NB4 (cell line): Measurements from ENCODE around the gene PRSS2.

ENCODE experiments used
- DNase-seq: peaks from one replicate; pipeline ENCODE4 v3.0.0; 2010; ENCODE audit warnings: low read depth
- H3K4me3 ChIP-seq: one replicate; pipeline ENCODE4 v1.5.1; 2011; ENCODE audit warnings: mild to moderate bottlenecking, low read depth, low read length, moderate library complexity
- CTCF ChIP-seq: IDR thresholded peaks from one replicate; pipeline ENCODE4 v1.5.1; 2012; ENCODE audit warnings: low read depth, low read length
- MAX ChIP-seq: IDR thresholded peaks from 2 replicates; pipeline ENCODE4 v1.6.1; 2011; ENCODE audit warnings: low read depth, low read length
- MYC ChIP-seq: IDR thresholded peaks from 2 replicates; pipeline ENCODE4 v1.6.1; 2011; ENCODE audit warnings: low read depth, low read length
- POLR2A ChIP-seq: IDR thresholded peaks from 2 replicates; pipeline ENCODE4 v1.6.1; 2011; ENCODE audit warnings: mild to moderate bottlenecking; ENCODE audit not compliant: insufficient read length; ENCODE audit errors: extremely low read depth

PRSS2 gene

GRCh38 chr7:142813226-142813625 is 42.5 kb downstream of the PRSS2 start:
- no peak for TF ChIP-seq MYC
- no peak for TF ChIP-seq MAX
- TF ChIP-seq CTCF, result no peak
- TF ChIP-seq POLR2A, result no peak
- no peak overlapping the region for H3K4me3 ChIP-seq
- no peak for DNase-seq

GRCh38 chr7:142813699-142814098 is 42.9 kb downstream of the PRSS2 start:
- no peak overlapping the region for H3K4me3 ChIP-seq
- TF ChIP-seq MAX (no peak), MYC (no peak), CTCF (no peak), POLR2A (no peak)
- DNase-seq, result no peak

- TF ChIP-seq MAX (no peak), POLR2A (no peak), CTCF (no peak), MYC (no peak)
- no peak for DNase-seq
- no peak overlapping the region for H3K4me3 ChIP-seq
Measured at GRCh38 chr7:142814451-142814850, 43.7 kb downstream of the PRSS2 start.

- TF ChIP-seq POLR2A (no peak), CTCF (no peak)
- H3K4me3 ChIP-seq, result no peak overlapping the region
- no peak for DNase-seq
Measured at GRCh38 chr7:142815134-142815533, 44.4 kb downstream of the PRSS2 start.

- no peak overlapping the region for H3K4me3 ChIP-seq
- no peak for DNase-seq
- TF ChIP-seq MAX (no peak), MYC (no peak), POLR2A (no peak), CTCF (no peak)
Measured at GRCh38 chr7:142817506-142817905, 46.7 kb downstream of the PRSS2 start.

GRCh38 chr7:142819530-142819929 is 48.8 kb downstream of the PRSS2 start:
- H3K4me3 ChIP-seq, result no peak overlapping the region
- no peak for TF ChIP-seq POLR2A
- no peak for TF ChIP-seq CTCF
- no peak for TF ChIP-seq MYC
- no peak for TF ChIP-seq MAX
- no peak for DNase-seq
